ENCODE results near the gene ENTPD8.

Gene ENTPD8

GRCh38 chr9:137449931-137450538, 8.9 kb upstream of the ENTPD8 start:
- DNase-seq: no peak
- Mint-ChIP-seq H3K36me3 (peaks cover 22 to 33% of the 10 kb centered on the region in 2 donors), H3K4me1 (peaks cover 29 to 56% of the 10 kb centered on the region in 2 donors), H3K27me3 (no peaks in the 10 kb centered on the region), H3K27ac (no peak overlapping the region), H3K9me3 (no peaks in the 10 kb centered on the region), H3K4me3 (no peak overlapping the region)
- ATAC-seq (replicated peaks): no peak

GRCh38 chr9:137449081-137449844, 8.1 kb upstream of the ENTPD8 start:
- Mint-ChIP-seq H3K4me3 (no peak overlapping the region), H3K27me3 (peaks cover 0 to 1% of the 10 kb centered on the region in 2 donors), H3K36me3 (peaks cover 22 to 27% of the 10 kb centered on the region in 2 donors), H3K27ac (no peak overlapping the region), H3K9me3 (no peaks in the 10 kb centered on the region), H3K4me1 (peaks cover 22 to 53% of the 10 kb centered on the region in 2 donors)
- no peak for ATAC-seq (replicated peaks)
- DNase-seq: no peak

GRCh38 chr9:137448602-137448962, 7.4 kb upstream of the ENTPD8 start:
- H3K27ac Mint-ChIP-seq: no peak overlapping the region
- DNase-seq (no peak), ATAC-seq (replicated peaks) (no peak)
- H3K4me1 Mint-ChIP-seq: peaks cover 20 to 49% of the 10 kb centered on the region in 2 donors
- peaks cover 20 to 24% of the 10 kb centered on the region in 2 donors for H3K36me3 Mint-ChIP-seq
- no peak overlapping the region for H3K4me3 Mint-ChIP-seq
- peaks cover 0 to 8% of the 10 kb centered on the region in 2 donors for H3K27me3 Mint-ChIP-seq
- H3K9me3 Mint-ChIP-seq: no peaks in the 10 kb centered on the region

DNA sequence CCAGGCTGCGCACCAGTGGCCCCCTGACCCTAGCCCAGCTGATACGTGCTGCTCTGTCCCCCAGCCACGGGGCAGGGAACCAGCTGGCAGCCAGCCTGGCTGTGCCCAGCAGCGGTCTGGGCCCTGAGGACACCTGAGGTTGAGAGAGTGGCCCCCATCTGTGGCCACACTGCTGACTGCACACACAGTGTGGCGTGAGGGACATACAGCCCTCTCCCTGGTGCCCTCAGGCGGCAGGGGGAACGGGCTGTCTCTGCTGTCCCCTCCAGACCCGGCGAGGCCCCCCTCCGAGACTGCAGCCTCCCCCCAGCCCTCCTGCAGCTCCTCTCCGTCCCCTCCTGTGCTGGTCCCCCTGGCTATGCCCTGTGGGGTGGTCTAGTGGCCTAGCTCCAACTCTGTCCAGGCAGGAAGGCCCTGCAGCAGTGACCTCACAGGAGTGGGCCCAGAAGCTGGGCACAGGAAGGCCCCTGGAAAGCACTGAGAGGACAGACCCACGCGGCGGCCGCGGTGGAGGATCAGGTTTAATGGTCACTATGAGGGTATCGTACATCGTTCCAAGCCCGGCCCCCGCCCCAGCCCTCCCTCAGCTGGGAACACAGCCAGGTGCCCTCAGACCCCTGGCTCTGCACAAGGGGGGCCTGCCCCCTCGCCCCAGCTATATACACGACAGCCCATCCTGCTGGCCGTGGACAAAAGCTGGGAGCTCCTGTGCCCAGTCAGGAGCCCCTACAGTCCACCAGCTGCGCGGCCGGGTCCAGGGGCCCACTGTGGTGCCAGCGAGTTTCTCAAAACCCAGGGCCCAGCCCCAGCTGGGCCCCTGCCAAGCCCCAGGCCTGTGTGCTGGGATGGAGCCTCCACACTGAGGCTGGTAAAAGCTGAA, 6.8 kb upstream of the ENTPD8 start:
- no peak overlapping the region for H3K27ac Mint-ChIP-seq
- peaks cover 19 to 24% of the 10 kb centered on the region in 2 donors for H3K36me3 Mint-ChIP-seq

DNA sequence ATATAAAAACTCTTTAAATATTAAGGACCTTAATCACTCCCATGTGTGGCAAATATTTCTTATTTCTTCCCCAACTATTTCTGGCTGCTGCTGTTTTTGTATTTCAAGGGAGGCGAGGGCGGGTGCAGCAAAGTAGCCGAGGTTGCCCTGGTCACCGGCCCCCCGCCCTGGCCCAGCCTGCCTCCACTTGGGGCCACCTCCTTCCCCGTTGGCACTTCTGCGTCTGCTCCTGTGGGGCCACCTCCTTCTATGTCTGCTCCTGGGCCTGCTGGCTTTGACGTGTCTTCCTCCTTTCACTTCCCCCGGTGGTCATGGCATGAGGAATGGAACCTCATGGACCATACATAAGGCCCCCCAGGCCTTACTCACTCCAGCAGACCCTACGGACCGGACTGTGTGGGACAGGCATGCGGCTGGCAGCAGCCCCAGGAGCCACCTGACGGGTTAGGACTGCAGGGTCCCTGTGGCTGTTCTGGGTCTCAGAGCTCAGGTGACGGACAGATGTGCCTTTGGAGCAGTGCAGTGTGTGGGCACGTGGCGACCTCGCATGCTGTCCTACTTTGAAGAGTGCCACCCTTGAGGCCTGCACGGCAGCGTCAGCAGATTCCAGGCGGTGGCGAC, 5.8 kb upstream of the ENTPD8 start:
- Mint-ChIP-seq H3K9me3 (no peaks in the 10 kb centered on the region), H3K4me3 (no peak overlapping the region), H3K27ac (no peak overlapping the region), H3K27me3 (peaks cover 5 to 17% of the 10 kb centered on the region in 2 donors), H3K4me1 (peaks cover 16 to 39% of the 10 kb centered on the region in 2 donors), H3K36me3 (peaks cover 11 to 17% of the 10 kb centered on the region in 2 donors)
- DNase-seq: no peak
- peak in 1 of 2 donors; percentile 33 for ATAC-seq (replicated peaks)

More for the DNA sequence above, 6.8 kb upstream of the ENTPD8 start:
- no peak overlapping the region for H3K4me3 Mint-ChIP-seq
- peaks cover 20 to 47% of the 10 kb centered on the region in 2 donors for H3K4me1 Mint-ChIP-seq
- no peak for ATAC-seq (replicated peaks)
- no peaks in the 10 kb centered on the region for H3K9me3 Mint-ChIP-seq
- DNase-seq: no peak
- H3K27me3 Mint-ChIP-seq: peaks cover 0 to 12% of the 10 kb centered on the region in 2 donors

- no peak for ATAC-seq (replicated peaks)
- DNase-seq: no peak
- Mint-ChIP-seq H3K9me3 (no peaks in the 10 kb centered on the region), H3K27me3 (peaks cover 8 to 21% of the 10 kb centered on the region in 2 donors), H3K27ac (no peak overlapping the region), H3K36me3 (peaks cover 11 to 17% of the 10 kb centered on the region in 2 donors), H3K4me3 (no peak overlapping the region), H3K4me1 (peaks cover 17 to 37% of the 10 kb centered on the region in 2 donors)
These were observed 4.8 kb upstream of the ENTPD8 start for GRCh38 chr9:137445930-137446431.

GRCh38 chr9:137445275-137445807, 4.2 kb upstream of the ENTPD8 start:
- Mint-ChIP-seq H3K9me3 (no peaks in the 10 kb centered on the region), H3K4me1 (peaks cover 17 to 37% of the 10 kb centered on the region in 2 donors), H3K27me3 (peaks cover 8 to 21% of the 10 kb centered on the region in 2 donors), H3K27ac (no peak overlapping the region), H3K36me3 (peaks cover 11 to 17% of the 10 kb centered on the region in 2 donors), H3K4me3 (peak overlapping the region in 1 of 2 donors; percentile 49)
- ATAC-seq (replicated peaks) (peak; percentile 87), DNase-seq (peak; percentile 75)

DNA sequence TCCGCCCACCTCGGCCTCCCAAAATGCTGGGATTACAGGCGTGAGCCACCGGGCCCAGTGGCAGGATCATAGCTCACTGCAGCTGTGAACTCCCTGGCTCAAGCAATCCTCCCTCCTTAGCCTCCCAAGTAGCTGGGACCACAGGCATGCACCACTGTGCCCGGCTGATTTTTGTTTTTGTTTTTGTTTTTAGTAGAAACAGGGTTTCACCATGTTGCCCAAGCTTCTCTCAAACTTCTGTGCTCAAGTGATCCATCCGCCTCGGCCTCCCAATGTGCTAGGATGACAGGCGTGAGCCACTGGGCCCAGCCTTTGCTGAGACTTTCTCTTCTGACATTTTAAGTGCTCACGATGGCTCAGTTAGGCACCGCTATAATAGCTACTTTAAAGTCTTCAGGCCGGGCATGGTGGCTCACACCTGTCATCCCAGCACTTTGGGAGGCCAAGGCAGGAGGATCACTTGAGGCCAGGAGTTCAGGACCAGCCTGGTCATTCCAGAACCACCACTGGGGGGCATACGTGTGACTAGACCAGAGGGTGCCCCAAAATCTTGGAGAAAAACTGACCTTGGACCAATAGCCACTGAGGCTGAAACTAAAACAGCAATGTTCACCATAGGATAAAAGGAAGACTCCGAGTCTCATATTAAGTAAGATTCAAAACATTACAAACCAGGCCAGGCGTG, 3.1 kb upstream of the ENTPD8 start:
- Mint-ChIP-seq H3K27ac (no peak overlapping the region), H3K27me3 (peaks cover 13 to 27% of the 10 kb centered on the region in 2 donors), H3K36me3 (peaks cover 4 to 11% of the 10 kb centered on the region in 2 donors), H3K4me3 (no peak overlapping the region), H3K4me1 (peaks cover 13 to 28% of the 10 kb centered on the region in 2 donors), H3K9me3 (no peaks in the 10 kb centered on the region)
- DNase-seq: no peak
- ATAC-seq (replicated peaks): no peak

- DNase-seq (no peak), ATAC-seq (replicated peaks) (no peak)
- no peak overlapping the region for H3K27ac Mint-ChIP-seq
- no peaks in the 10 kb centered on the region for H3K9me3 Mint-ChIP-seq
- H3K27me3 Mint-ChIP-seq: peaks cover 14 to 32% of the 10 kb centered on the region in 2 donors
- peak overlapping the region; percentile 69 to 75 for H3K4me3 Mint-ChIP-seq
- H3K36me3 Mint-ChIP-seq: peaks cover 0 to under 1% of the 10 kb centered on the region in 2 donors
- H3K4me1 Mint-ChIP-seq: peaks cover 8 to 20% of the 10 kb centered on the region in 2 donors
These were observed 771 bp upstream of the ENTPD8 start for GRCh38 chr9:137441935-137442321.

- H3K4me3 Mint-ChIP-seq: peak overlapping the region in 1 of 2 donors; percentile 48
- DNase-seq (no peak), ATAC-seq (replicated peaks) (no peak)
- no peaks in the 10 kb centered on the region for H3K36me3 Mint-ChIP-seq
- H3K4me1 Mint-ChIP-seq: peaks cover 2 to 5% of the 10 kb centered on the region in 2 donors
- H3K27me3 Mint-ChIP-seq: peaks cover 14 to 30% of the 10 kb centered on the region in 2 donors
- no peak overlapping the region for H3K27ac Mint-ChIP-seq
- no peaks in the 10 kb centered on the region for H3K9me3 Mint-ChIP-seq
These were observed 1.9 kb downstream of the ENTPD8 start for GRCh38 chr9:137439158-137439714.

- Mint-ChIP-seq H3K4me1 (peaks cover 2 to 5% of the 10 kb centered on the region in 2 donors), H3K27me3 (peaks cover 14 to 25% of the 10 kb centered on the region in 2 donors), H3K9me3 (no peaks in the 10 kb centered on the region), H3K36me3 (no peaks in the 10 kb centered on the region), H3K4me3 (no peak overlapping the region), H3K27ac (no peak overlapping the region)
- ATAC-seq (replicated peaks) (no peak), DNase-seq (no peak)
These were observed 2.5 kb downstream of the ENTPD8 start for GRCh38 chr9:137438591-137439157.

DNA sequence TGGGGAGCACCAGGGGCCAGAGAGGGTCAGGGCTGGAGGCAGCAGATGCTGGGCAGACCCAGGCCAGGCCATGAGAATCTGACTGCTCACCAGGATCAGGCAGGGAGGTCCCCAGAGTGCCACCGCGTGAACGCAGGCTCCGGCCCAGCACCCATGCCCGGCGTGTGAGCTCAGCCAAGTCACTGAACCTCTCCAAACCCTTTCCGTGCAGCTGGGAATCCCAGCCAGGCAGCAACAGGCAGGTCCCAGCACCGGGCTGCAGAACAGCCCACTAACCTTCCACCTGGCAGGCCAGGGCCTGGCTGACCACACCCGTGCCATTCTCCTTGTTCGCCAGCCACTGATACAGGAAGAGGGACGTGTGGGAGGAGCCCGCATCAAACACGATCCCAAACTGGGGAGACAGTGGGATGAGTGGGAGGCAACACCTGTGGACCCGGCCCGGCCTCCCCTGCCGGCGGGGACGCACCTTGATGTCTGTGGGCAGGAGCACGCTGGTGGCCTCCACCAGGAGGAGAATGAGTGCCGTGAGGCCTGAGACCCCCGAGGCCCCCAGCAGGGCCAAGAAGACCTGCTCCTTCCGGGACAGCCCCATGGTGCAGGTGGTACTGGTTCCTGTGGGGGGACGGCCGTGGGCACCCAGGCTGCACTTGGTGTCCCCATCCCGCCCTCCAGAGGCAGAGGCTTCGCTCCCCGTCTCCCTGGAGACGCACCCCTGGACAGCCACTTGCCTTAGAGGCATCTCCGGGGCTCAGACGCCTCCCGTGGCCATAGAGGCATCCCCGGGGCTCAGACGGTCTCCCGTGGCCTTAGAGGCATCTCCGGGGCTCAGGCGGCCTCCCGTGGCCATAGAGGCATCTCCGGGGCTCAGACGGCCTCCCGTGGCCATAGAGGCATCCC, 3.2 kb downstream of the ENTPD8 start:
- DNase-seq: no peak
- Mint-ChIP-seq H3K36me3 (no peaks in the 10 kb centered on the region), H3K27me3 (peaks cover 14 to 20% of the 10 kb centered on the region in 2 donors), H3K9me3 (no peaks in the 10 kb centered on the region), H3K4me1 (peaks cover 2 to 5% of the 10 kb centered on the region in 2 donors), H3K4me3 (no peak overlapping the region), H3K27ac (no peak overlapping the region)
- ATAC-seq (replicated peaks): no peak

All from stimulated activated naive B cell treated with anti-CD40 and anti-IgM and Interleukin-4, amounts not matched to agents 10 μg/mL and 1 μg/mL and 100 μg/mL, for 72 hours (primary cell).